Astrocyte of the cerebellum (primary cell): ENCODE results near the gene IRX2.

ENCODE experiments used
- DNase-seq: peaks from one replicate; pipeline ENCODE4 v3.0.0-alpha.2; 2011; ENCODE audit warnings: low read depth
- H3K4me3 ChIP-seq: 2 replicates; pipeline ENCODE4 v1.5.1; 2011; ENCODE audit warnings: mild to moderate bottlenecking, low read depth, low read length, moderate library complexity
- CTCF ChIP-seq: IDR thresholded peaks from 2 replicates; pipeline ENCODE4 v1.5.1; 2012; ENCODE audit warnings: low read length, low read depth, moderate library complexity, mild to moderate bottlenecking; ENCODE audit errors: missing control alignments
- in situ Hi-C: cut with HindIII; loops from 2 replicates; pipeline ENCODE4 v1.10.0; 2017; ENCODE audit warnings: low sequenced_read_pairs

The IRX2 gene

GRCh38 chr5:2780421-2781171 is 29.1 kb upstream of the IRX2 start:
- no peak for TF ChIP-seq CTCF
- no peak overlapping the region for H3K4me3 ChIP-seq
- in situ Hi-C loops: no loop called here
- DNase-seq: no peak

- no peak for TF ChIP-seq CTCF
- in situ Hi-C loops: no loop called here
- DNase-seq: no peak
- no peak overlapping the region for H3K4me3 ChIP-seq
Measured at GRCh38 chr5:2779459-2779858, 28.0 kb upstream of the IRX2 start.

GRCh38 chr5:2776337-2777302 is 25.1 kb upstream of the IRX2 start:
- H3K4me3 ChIP-seq: no peak overlapping the region
- DNase-seq: no peak
- TF ChIP-seq CTCF: no peak
- in situ Hi-C loops: no loop called here

- H3K4me3 ChIP-seq: no peak overlapping the region
- in situ Hi-C loops: no loop called here
- no peak for DNase-seq
- TF ChIP-seq CTCF: no peak
Measured at GRCh38 chr5:2773327-2773726, 21.9 kb upstream of the IRX2 start.

- no peak for TF ChIP-seq CTCF
- no peak for DNase-seq
- H3K4me3 ChIP-seq: no peak overlapping the region
- in situ Hi-C loops: no loop called here
Measured at GRCh38 chr5:2767089-2767488, 15.6 kb upstream of the IRX2 start.

GRCh38 chr5:2764581-2764980 is 13.1 kb upstream of the IRX2 start:
- DNase-seq: no peak
- in situ Hi-C loops: no loop called here
- TF ChIP-seq CTCF: no peak
- H3K4me3 ChIP-seq: no peak overlapping the region
